ENCODE measurements around the gene SF3B6.

The SF3B6 gene

DNA sequence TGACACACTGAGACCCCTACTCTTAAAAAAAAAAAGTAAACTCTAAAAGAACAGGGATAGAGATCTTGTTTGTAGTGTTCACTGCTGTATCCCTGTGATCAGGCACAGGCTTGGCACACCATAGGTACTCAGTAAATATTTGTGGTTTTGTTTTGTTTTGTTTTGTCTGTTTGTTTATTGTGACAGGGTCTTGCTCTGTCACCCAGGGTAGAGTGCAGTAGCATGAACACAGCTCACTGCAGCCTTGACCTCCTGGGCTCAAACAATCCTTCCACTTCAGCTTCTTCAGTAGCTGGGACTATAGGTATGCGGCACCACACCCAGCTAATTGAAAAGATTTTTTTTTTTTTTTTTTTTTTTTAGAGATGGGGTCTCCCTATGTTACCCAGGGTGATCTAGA, 23.2 kb downstream of the SF3B6 start:
- in situ Hi-C loops (cut with HindIII; ENCODE audit: low sequenced_read_pairs) = no loop called here
- TF ChIP-seq, protein P1, sequence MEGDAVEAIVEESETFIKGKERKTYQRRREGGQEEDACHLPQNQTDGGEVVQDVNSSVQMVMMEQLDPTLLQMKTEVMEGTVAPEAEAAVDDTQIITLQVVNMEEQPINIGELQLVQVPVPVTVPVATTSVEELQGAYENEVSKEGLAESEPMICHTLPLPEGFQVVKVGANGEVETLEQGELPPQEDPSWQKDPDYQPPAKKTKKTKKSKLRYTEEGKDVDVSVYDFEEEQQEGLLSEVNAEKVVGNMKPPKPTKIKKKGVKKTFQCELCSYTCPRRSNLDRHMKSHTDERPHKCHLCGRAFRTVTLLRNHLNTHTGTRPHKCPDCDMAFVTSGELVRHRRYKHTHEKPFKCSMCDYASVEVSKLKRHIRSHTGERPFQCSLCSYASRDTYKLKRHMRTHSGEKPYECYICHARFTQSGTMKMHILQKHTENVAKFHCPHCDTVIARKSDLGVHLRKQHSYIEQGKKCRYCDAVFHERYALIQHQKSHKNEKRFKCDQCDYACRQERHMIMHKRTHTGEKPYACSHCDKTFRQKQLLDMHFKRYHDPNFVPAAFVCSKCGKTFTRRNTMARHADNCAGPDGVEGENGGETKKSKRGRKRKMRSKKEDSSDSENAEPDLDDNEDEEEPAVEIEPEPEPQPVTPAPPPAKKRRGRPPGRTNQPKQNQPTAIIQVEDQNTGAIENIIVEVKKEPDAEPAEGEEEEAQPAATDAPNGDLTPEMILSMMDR (IDR thresholded peaks at IDR 0.05; ENCODE audit: low read depth, low read length) = no peak
- DNase-seq (ENCODE audit: low read depth, low spot score) = no peak
- H3K4me3 ChIP-seq (ENCODE audit: low read depth, low read length) = no peak overlapping the region

DNA sequence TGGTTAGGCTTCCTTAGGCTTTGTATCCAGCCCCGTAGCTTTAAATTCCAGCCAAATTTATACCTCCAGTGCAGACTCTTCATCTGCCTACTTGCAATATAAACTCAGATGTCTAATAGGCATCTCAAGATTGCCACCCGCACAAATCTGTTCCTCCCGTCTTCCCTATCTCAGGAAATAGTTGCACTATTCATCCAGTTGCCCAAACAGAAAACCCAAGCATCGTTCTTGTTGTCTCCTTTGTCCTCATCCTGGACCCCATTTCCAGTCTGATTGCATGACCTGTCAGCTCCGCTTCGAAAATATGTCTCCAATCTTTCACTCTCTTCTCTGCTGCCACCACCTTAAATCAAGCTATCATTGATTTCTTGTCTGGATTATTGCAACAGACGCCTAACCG, 24.3 kb downstream of the SF3B6 start:
- no peak for DNase-seq (ENCODE audit: low read depth, low spot score)
- in situ Hi-C loops (cut with HindIII; ENCODE audit: low sequenced_read_pairs) = no loop called here
- no peak overlapping the region for H3K4me3 ChIP-seq (ENCODE audit: low read depth, low read length)
- TF ChIP-seq, protein P1 (IDR thresholded peaks at IDR 0.05; ENCODE audit: low read depth, low read length) = no peak

DNA sequence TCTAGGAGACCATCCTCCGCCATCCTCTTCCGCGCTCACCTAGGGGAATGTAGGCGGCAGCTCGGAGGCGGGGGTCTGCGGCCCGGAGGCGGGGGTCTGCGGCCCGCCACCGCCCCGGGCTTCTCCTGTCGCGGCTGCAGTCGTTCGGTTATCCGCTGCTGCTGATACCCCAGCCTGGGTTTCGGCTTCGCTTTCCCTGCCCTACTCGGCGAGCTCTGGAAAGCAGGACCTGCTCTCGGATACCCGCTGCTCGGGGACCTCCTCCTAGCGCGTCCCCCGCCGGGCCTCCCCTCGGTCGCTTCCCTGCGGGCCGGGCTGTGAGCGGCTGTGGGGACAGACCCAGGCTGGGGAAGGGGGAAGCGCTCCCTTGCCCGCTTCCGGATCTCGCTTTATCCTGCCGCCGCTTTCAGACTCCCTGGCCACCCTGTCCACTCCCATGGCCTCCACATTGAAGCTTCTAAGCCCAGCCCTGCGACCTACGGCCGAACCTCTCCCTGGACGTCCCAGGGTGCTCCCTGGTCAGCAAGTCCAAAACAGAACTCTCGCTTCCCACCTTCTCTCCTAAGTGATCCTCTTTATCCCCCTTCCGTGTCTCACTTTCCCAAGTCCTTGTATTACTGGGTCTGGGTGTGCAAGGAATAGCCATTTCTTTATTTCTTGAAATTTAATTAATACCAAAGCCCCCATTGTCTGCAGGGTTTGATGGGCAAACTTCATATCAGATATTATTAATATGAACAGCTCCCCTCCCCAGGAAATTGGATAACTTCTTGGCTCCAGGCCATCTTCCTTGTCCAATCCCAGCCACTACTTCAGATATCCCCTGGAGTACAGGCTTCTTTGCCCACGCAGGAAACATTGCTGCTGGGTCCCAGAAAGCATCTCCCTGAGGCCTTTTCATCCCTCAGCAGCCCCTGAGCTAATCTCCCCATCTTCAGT, 25.8 kb downstream of the SF3B6 start:
- DNase-seq (ENCODE audit: low read depth, low spot score) = peak; percentile 16
- peak overlapping the region; percentile 70 for H3K4me3 ChIP-seq (ENCODE audit: low read depth, low read length)
- TF ChIP-seq, protein P1 (IDR thresholded peaks at IDR 0.05; ENCODE audit: low read depth, low read length) = no peak
- in situ Hi-C loops (cut with HindIII; ENCODE audit: low sequenced_read_pairs) = no loop called here

GRCh38 chr2:24049485-24050021, 26.6 kb downstream of the SF3B6 start, which contains the start of gene FKBP1B:
TSS of gene FKBP1B (plus strand) at chr2:24049741. CDS start at chr2:24049850, 109 bp downstream.
- in situ Hi-C loops (cut with HindIII; ENCODE audit: low sequenced_read_pairs) = no loop called here

DNA sequence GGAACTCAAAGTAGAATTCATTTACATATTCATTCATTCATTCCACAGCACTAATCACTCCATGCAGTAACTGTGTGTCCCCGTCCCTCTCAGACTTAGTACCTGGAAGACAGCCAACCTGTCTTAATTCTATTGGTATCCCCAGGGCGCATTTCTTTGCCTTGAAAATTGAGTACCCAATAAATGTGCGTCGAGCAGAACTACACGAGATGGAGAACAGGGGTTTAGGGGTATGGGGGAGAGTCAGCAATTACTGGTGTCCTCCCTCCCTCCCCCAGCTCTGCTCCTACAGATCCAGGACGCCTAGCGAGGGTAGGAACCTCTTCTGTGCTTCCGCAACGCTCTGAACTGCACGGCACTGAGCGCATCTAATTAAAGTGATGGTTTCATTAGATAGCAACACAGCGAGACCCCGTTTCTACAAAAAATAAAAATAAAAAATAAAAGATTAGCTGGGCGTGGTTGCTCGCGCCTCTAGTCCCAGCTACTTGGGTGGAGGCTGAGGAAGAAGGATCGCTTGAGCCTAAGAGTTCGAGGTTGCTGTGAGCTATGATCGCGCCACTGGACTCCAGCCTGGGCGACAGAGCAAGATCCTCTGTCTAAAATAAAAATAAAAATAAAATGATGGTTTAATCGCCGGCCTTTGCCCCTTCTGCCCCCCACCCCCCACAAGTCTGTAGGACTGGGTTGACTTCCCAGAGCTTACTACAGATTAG, 27.2 kb downstream of the SF3B6 start:
- in situ Hi-C loops (cut with HindIII; ENCODE audit: low sequenced_read_pairs) = no loop called here
- no peak for DNase-seq (ENCODE audit: low read depth, low spot score)
- TF ChIP-seq, protein P1 (IDR thresholded peaks at IDR 0.05; ENCODE audit: low read depth, low read length) = no peak
- H3K4me3 ChIP-seq (ENCODE audit: low read depth, low read length) = peak overlapping the region; percentile 70

More at GRCh38 chr2:24049485-24050021, 26.6 kb downstream of the SF3B6 start, which contains the start of gene FKBP1B:
- peak; percentile 63 for DNase-seq (ENCODE audit: low read depth, low spot score)
- TF ChIP-seq, protein P1 (IDR thresholded peaks at IDR 0.05; ENCODE audit: low read depth, low read length) = no peak
- peak within 1 kb of the TSS; percentile 70 for H3K4me3 ChIP-seq (ENCODE audit: low read depth, low read length)

DNA sequence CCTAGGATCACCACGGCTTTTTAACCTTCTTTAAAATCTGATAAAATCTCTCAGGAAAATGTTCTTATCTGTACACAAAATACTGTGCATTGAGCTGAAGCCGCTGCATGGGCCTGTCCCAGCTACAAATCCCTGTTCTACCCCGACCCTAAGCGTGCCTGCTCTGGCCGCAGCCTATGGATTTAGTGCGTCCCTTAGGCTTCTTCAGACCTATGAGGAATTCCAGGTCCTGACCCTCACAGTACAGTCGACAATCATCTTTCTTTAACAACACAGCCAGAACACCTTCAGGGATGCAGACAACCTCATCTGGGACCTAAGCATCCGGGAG, 28.5 kb downstream of the SF3B6 start:
- DNase-seq (ENCODE audit: low read depth, low spot score) = no peak
- H3K4me3 ChIP-seq (ENCODE audit: low read depth, low read length) = no peak overlapping the region
- TF ChIP-seq, protein P1 (IDR thresholded peaks at IDR 0.05; ENCODE audit: low read depth, low read length) = no peak
- in situ Hi-C loops (cut with HindIII; ENCODE audit: low sequenced_read_pairs) = no loop called here

Data from astrocyte of the spinal cord (primary cell).